Fibroblast of villous mesenchyme (primary cell): ENCODE data around the gene FGF12. TPM values are rescaled to one million over a fixed set of nuclear protein-coding genes. Genes with fewer than 3 reads are reported as not detected.

Source experiments
- DNase-seq: peaks from one replicate; pipeline ENCODE4 v3.0.0-alpha.2; 2010; ENCODE audit warnings: low read depth
- H3K4me3 ChIP-seq: 2 replicates; pipeline ENCODE4 v1.5.1; 2011; ENCODE audit warnings: low read depth, mild to moderate bottlenecking, low read length
- small RNA-seq: library from RNA; depleted of rRNA; stranded (forward); fragments of <200 nt; gene quantifications from one replicate; pipeline ENCODE3, GENCODE V24; 2012
- total RNA-seq: library from RNA; depleted of rRNA; stranded (reverse); fragments of >200 nt; gene quantifications from 2 replicates; pipeline ENCODE4 v1.2.3, GENCODE V29; 2012
- TF ChIP-seq, protein P1 (sequence below): IDR thresholded peaks from 2 replicates; pipeline ENCODE4 v1.5.1; 2012; ENCODE audit warnings: low read depth, mild to moderate bottlenecking, low read length; ENCODE audit not compliant: insufficient read depth

FGF12 gene
- total RNA-seq, 1 donor, result under 0.01 TPM

DNA sequence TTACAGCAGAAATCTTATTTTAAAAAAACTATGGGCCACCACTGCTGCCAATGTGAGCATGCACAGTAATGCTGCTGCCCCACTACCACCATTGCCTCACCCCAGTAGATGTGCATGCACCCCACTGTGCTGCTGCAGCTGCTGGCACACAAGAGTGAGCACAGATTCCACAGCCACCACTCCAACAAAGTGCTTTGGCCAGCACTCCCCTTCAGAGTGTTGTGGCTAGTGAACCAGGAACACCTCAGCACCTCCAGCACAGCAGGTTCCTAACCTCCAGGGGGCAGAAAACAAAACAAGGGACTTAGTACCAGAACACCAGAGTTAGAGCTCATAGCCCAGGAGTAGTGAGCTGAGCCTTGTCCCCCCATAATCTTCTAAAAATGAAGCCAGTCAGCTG lies 636.8 kb downstream of the FGF12 start:
- DNase-seq, result no peak
- no peak overlapping the region for H3K4me3 ChIP-seq
- TF ChIP-seq, protein P1, sequence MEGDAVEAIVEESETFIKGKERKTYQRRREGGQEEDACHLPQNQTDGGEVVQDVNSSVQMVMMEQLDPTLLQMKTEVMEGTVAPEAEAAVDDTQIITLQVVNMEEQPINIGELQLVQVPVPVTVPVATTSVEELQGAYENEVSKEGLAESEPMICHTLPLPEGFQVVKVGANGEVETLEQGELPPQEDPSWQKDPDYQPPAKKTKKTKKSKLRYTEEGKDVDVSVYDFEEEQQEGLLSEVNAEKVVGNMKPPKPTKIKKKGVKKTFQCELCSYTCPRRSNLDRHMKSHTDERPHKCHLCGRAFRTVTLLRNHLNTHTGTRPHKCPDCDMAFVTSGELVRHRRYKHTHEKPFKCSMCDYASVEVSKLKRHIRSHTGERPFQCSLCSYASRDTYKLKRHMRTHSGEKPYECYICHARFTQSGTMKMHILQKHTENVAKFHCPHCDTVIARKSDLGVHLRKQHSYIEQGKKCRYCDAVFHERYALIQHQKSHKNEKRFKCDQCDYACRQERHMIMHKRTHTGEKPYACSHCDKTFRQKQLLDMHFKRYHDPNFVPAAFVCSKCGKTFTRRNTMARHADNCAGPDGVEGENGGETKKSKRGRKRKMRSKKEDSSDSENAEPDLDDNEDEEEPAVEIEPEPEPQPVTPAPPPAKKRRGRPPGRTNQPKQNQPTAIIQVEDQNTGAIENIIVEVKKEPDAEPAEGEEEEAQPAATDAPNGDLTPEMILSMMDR, result no peak

Small RNAs within 50 kb of the gene (small RNA-seq; reads per million reads assigned to genes)
- gene RF01210 (not detected), gene RNU1-20P (0.28 reads per million)

Other genes starting within 250 kb of the FGF12 start
- 21.6 and 25.0 TPM in 2 replicates for gene MB21D2, start 190.3 kb upstream of the FGF12 start, total RNA-seq